Suppressor macrophage treated with lipopolysaccharide for 1 hour (primary cell): ENCODE measurements around the gene PCYT1A.
A peak's percentile ranks its signal among the peaks of the same experiment; 100 is the strongest.

ENCODE experiments used
- DNase-seq, 3 donors: peaks; one replicate each; pipeline ENCODE4 v3.0.0-alpha.2; 2020 to 2022

PCYT1A gene

GRCh38 chr3:196235452-196236122 lies 51.9 kb downstream of the PCYT1A start:
- DNase-seq: peak in 1 of 3 donors; percentile 8

- no peak for DNase-seq
Measured at GRCh38 chr3:196232882-196233251, 54.7 kb downstream of the PCYT1A start.

GRCh38 chr3:196232154-196232881 lies 55.2 kb downstream of the PCYT1A start:
- peak; percentile 83 to 89 (median 85) for DNase-seq

- no peak for DNase-seq
Measured at GRCh38 chr3:196227629-196228493, 59.7 kb downstream of the PCYT1A start.

- no peak for DNase-seq
Measured at GRCh38 chr3:196227121-196227561, 60.4 kb downstream of the PCYT1A start.

- no peak for DNase-seq
Measured at GRCh38 chr3:196225763-196226364, 61.7 kb downstream of the PCYT1A start.

GRCh38 chr3:196225086-196225485 lies 62.4 kb downstream of the PCYT1A start:
- no peak for DNase-seq

GRCh38 chr3:196222876-196223595 lies 64.5 kb downstream of the PCYT1A start:
- DNase-seq: no peak

- DNase-seq: peak in 1 of 3 donors; percentile 30
Measured at GRCh38 chr3:196220991-196221390, 66.5 kb downstream of the PCYT1A start.

- peak; percentile 88 to 95 (median 91) for DNase-seq
Measured at GRCh38 chr3:196220587-196220986, 66.9 kb downstream of the PCYT1A start.

GRCh38 chr3:196219970-196220311 lies 67.6 kb downstream of the PCYT1A start:
- DNase-seq: no peak

GRCh38 chr3:196219194-196219969 lies 68.1 kb downstream of the PCYT1A start:
- peak; percentile 71 to 92 (median 72) for DNase-seq

- peak in 2 of 3 donors; percentile 20 to 29 for DNase-seq
Measured at GRCh38 chr3:196218155-196218712, 69.3 kb downstream of the PCYT1A start.

- DNase-seq: no peak
Measured at GRCh38 chr3:196217307-196218154, 70.0 kb downstream of the PCYT1A start.

GRCh38 chr3:196216681-196217211 lies 70.8 kb downstream of the PCYT1A start:
- DNase-seq: no peak

GRCh38 chr3:196216089-196216564 lies 71.4 kb downstream of the PCYT1A start, which contains the start of gene SLC51A:
Gene SLC51A, plus strand, starts transcription at chr3:196216534. Its CDS starts 179 bp downstream, at chr3:196216713.
- DNase-seq: no peak

GRCh38 chr3:196215493-196216020 lies 72.0 kb downstream of the PCYT1A start:
- no peak for DNase-seq

GRCh38 chr3:196214783-196215441 lies 72.6 kb downstream of the PCYT1A start:
- DNase-seq: no peak
